ENCODE measurements around the gene LOXL1.
A peak's percentile ranks its signal among the peaks of the same experiment; 100 is the strongest.

LOXL1 gene

GRCh38 chr15:73892446-73893226 is 33.6 kb upstream of the LOXL1 start:
- no peak overlapping the region for H3K4me3 ChIP-seq (ENCODE audit: control insufficient read depth, low read depth, low read length)
- TF ChIP-seq CTCF (conservative IDR thresholded peaks at IDR 0.05; ENCODE audit: control insufficient read depth, insufficient read depth, low read depth, low read length): no peak
- no peak for DNase-seq (ENCODE audit: low read depth)

GRCh38 chr15:73894133-73894814 is 32.0 kb upstream of the LOXL1 start:
- no peak for TF ChIP-seq CTCF (conservative IDR thresholded peaks at IDR 0.05; ENCODE audit: control insufficient read depth, insufficient read depth, low read depth, low read length)
- H3K4me3 ChIP-seq (ENCODE audit: control insufficient read depth, low read depth, low read length): no peak overlapping the region
- no peak for DNase-seq (ENCODE audit: low read depth)

GRCh38 chr15:73897441-73898261 is 28.6 kb upstream of the LOXL1 start:
- DNase-seq (ENCODE audit: low read depth): peak; percentile 96
- peak; percentile 98 for TF ChIP-seq CTCF (conservative IDR thresholded peaks at IDR 0.05; ENCODE audit: control insufficient read depth, insufficient read depth, low read depth, low read length)

GRCh38 chr15:73899197-73900094 is 26.8 kb upstream of the LOXL1 start:
- no peak for TF ChIP-seq CTCF (conservative IDR thresholded peaks at IDR 0.05; ENCODE audit: control insufficient read depth, insufficient read depth, low read depth, low read length)
- H3K4me3 ChIP-seq (ENCODE audit: control insufficient read depth, low read depth, low read length): no peak overlapping the region
- DNase-seq (ENCODE audit: low read depth): peak; percentile 38

More at GRCh38 chr15:73897441-73898261, 28.6 kb upstream of the LOXL1 start:
- H3K4me3 ChIP-seq (ENCODE audit: control insufficient read depth, low read depth, low read length): no peak overlapping the region

- DNase-seq (ENCODE audit: low read depth): peak; percentile 39
- TF ChIP-seq CTCF (conservative IDR thresholded peaks at IDR 0.05; ENCODE audit: control insufficient read depth, insufficient read depth, low read depth, low read length): no peak
Measured at GRCh38 chr15:73900095-73900712, 26.1 kb upstream of the LOXL1 start.

More at GRCh38 chr15:73900095-73900712, 26.1 kb upstream of the LOXL1 start:
- H3K4me3 ChIP-seq (ENCODE audit: control insufficient read depth, low read depth, low read length): no peak overlapping the region

Data from fibroblast of mammary gland (primary cell).